ENCODE results near the gene GALK2.

DNA sequence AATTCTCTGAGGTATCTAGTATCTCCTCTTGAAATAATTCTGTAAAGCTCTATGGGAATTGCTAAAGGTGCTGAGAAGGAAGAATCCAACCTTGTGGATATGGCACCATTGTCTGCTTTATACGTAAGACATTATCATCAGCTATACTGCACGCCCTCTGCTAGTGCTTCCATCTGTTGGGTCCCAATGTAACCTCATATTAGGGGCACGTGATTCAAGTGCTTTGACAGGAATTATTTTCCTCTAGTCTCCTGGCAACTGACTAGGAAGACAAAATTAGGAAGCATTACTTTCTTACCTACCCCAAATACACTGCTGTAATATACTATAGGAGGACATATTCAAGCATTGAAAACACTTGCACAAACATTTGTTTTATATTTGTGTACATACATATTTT is 38.6 kb upstream of the GALK2 start:
- TF ChIP-seq POLR2A (IDR thresholded peaks at IDR 0.05): no peak
- no peak for TF ChIP-seq POLR2AphosphoS5 (IDR thresholded peaks at IDR 0.05)

Measured in spleen (tissue), 3 donors.